Body of pancreas (tissue), 4 donors: ENCODE data around the gene GLS2.

Source experiments
- CTCF ChIP-seq, 7 experiments: fragments of 450-650 bp in 4 of 7; fragments of 200-600 bp in 3 of 7; sonication (generic) in 3 of 7; IDR thresholded peaks; one replicate each; pipeline ENCODE4 v1.5.1; 2016 to 2019; ENCODE audit warnings: antibody characterized with exemption in 7 of 7
- POLR2A ChIP-seq, 3 donors: fragments of 450-650 bp; IDR thresholded peaks; one replicate each; pipeline ENCODE4 v1.6.1; 2016; ENCODE audit warnings: antibody characterized with exemption in 3 of 3, mild to moderate bottlenecking in 2 of 3

GRCh38 chr12:56461235-56462159 is 26.5 kb downstream of the GLS2 start:
- TF ChIP-seq CTCF (IDR thresholded peaks at IDR 0.05) (no peak), POLR2A (IDR thresholded peaks at IDR 0.05) (no peak)
